ENCODE measurements around the gene LKAAEAR1.

LKAAEAR1 gene

DNA sequence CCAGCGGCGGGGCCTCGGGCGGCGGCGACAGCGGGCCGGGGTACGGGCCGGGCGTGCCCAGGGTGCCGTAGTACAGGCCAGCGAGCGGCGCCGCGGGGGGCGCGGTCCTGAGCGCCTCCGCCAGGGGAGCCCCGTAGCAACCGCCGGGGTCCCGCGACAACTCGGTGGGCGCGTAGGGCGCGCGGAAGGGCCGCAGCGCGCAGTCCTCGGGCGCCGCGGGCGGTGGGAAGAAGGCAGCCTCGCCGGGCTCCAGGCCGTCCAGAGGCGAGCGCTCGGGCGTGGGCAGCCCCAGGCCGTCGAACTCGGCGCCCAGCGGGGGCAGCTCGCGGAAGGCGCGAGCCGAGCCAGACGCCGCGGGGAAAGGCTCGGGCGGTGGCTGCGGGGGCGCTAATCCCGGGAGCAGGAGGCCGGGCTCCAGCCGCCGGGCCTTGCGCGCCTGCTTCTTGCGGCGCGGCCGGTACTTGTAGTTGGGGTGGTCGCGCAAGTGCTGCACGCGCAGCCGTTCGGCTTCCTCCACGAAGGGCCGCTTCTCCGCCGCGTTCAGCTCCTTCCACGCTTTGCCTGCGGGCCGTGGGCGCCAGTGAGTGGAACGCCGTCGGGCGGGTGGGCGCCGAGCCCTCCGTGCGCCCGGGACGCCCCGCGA, 35.7 kb downstream of the LKAAEAR1 start:
- DNase-seq: no peak

DNA sequence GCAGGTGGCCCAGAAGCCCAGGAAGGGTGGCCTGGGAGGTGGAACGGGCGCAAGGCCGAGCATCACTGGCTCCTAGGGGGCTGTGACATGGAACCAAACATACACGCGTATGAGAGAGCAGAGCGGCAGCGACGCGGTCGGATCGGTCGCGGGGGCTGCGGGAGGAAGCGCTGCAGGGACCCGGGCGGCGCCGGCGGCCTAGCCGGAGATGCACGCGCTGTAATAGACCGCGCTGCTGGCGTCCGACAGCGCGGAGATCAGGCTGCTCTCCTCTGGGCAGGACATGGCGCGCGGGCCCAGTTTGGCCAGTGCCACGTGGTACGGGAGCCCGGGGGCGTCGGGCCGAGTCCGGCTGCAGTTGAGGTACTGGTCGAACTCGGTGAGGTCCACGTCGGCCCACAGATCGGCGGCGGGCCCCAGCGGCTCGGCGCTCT, 36.2 kb downstream of the LKAAEAR1 start:
- no peak for DNase-seq

DNA sequence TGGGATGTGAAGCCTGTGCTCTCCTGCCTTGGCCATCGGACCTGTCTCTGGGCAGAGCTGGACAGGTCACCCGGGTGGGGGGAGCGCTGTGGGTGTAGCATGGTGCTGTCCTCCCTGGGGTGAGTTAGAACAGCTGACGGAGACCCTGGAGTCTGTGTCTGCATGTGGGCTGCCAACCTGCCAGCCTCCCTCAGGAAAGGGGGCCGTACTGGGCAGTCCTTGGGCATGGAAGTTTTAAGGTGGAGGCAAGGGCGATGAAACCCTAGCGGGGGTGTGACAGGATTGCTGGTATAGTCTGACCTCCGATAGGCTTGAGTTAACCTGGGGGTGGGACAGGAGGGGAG, 37.2 kb downstream of the LKAAEAR1 start:
- no peak for DNase-seq

DNA sequence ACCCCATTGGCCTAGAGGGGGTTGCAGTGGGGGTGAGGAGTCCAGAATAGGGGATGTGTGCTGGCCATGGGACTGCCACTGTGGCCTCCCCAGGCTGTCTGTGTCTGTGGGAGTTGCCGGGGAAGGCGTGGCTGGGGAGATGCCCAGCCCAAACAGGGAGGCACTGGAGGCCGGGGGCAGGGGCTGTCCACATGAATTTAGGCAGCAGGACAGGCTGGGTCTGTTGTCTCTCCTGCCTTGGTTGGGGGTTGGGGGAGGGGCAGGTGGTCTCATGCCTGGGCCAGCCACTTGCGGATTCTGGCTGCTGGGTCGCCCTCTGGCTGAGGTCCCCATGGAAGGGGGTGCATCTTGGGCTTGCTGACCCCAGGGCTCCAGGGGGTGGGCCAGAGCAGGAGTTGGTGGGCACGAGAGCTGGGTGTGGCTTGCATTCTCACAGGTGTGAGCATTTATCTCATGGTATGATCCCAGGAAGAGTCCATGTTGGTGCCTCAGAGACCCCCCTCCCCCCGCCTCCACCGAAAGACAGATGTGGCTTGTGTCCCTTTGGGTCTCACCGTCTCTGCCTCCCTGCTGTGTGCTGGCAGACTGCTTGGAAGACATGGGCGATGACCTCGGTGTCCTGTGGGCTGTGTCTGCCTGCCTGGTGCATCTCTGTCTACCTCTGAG, 38.7 kb downstream of the LKAAEAR1 start:
- no peak for DNase-seq

DNA sequence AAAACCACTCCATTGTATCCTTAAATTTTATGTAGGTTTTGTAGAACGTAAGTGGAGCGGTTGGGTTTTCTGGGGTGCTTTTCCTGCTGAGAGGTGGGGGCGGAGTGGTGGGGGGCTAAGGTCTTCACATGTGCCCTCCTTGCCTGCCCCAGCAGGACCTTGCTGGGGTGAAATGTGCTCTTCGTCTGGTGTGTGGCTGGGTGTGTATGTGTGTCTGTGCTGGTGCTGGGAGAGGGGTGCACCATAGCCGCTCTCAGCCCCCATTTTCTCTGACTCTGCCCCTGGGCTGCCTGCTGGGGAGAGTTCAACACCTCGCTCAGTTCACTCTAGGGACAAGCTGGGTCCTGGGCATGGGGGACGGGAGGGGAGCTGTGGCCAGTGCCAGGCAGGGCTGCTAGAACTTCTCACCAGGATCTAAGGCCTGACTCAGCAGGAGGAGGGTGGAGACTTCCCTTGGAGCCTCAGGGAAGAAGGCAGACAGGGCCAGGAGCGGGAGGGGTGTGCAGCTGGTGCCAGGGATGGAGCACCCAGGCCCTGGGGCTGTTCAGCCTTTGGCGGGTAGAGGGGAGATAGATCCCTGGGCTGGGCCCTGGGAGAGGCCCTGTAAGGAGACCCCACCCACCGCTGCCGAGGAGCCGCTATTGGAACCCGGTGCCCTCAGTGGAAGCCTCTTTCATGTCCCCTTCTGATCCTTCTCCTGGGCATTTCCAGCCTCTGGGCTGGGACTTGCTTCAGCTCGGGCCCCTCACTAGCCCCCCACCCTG, 39.5 kb downstream of the LKAAEAR1 start:
- DNase-seq: no peak

DNA sequence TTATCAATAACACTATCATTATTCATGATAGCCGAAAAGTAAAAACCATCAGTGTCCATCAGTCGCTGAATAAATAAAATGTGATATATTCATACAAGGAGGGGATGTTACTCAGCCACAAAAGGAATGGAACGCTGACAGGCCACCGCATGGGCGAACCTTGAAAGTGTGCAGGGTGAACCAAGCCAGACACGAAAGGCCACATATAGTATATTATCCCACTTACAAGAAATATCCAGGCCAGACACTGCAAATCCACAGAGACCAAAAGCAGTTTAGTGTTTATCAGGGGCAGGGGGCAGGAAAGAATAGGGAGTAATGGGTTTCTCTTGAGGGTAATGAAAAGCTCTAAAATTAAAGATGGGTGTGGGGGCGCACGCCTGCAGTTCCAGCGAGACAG, 40.4 kb downstream of the LKAAEAR1 start:
- no peak for DNase-seq

DNA sequence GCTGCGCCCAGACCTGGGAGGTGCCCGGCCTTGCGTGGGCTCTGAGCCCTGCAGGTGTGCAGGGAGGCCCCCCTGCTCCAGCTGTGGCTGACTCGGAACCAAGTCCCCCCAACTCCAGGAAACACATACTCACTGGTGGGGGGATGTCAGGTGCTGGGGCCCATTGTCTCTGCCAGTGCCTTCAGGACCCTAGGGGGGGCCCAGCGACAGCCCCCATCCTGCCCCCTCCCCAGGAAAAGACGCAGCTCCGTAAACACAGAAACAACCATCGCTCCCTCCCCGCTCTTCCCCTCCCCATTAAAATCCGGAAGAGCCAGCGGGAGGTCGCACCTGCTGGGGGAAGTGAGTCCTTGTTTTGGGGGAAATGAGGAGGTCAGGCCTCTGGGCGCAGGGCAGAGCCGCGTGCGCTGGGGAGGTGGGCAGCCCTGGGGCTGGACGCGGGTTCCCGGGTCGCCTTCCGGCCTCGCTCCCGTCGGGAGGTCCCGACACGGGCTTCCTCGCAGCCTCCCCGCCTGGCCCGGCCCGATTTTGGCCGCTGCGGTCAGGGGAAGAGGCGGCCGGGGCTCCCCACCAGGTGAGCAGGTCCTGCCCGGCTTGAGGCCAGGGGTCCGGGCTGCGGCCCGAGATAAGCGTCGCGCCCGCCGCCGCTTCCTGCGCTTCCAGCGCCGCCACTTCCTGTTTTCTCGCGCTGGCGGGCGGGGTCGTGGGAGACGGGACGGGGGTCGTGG, 42.0 kb downstream of the LKAAEAR1 start:
- DNase-seq: peak; percentile 37

DNA sequence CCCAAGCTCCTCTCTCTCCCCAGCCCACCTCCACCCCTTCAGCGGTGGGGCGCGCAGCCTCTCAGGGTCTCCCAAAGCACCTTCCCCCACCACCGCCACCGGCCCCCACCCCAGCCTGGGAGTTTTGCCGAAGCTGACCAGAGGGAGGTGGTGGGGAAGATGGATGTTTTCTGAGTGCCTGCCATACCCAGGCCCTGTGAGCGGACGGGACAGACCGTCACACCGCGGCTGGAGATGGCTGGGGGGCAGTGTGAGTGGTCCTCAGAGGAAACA, 42.5 kb downstream of the LKAAEAR1 start:
- DNase-seq: no peak

DNA sequence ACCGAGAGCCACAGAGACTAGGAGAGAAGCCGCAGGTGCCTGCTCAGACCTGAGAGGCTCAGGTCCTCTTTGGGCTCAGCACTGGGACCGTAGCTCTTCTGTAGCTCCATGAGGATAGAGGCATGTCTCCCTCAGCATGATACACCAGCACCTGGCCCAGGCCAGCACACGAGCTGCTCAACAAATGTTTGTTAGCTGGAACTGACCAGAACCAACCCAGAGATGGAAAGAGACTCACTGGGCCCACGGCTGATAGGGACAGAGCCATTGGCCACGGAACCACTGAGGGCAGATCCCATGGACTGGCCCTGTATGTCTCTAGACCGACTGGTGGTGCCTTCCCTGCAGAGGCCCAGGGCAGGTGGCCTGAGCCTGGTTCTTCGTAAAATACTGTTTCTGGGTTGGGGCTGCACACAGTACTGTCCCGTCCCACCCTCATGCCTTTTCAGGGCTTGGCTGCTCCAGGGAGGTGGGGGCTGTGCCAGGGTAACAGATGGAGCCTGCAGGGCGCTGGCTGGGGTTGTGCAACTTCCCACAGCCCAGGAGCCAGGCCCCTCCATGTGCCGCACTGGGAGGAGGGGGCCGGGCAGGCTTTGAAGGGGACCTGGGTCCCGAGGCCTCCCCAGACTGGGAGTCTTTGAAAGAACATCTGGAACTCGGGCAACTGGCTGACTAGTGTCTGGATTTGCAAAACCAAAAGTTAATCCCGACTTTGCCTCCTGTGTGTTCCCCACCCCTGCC, 43.0 kb downstream of the LKAAEAR1 start:
- no peak for DNase-seq

DNA sequence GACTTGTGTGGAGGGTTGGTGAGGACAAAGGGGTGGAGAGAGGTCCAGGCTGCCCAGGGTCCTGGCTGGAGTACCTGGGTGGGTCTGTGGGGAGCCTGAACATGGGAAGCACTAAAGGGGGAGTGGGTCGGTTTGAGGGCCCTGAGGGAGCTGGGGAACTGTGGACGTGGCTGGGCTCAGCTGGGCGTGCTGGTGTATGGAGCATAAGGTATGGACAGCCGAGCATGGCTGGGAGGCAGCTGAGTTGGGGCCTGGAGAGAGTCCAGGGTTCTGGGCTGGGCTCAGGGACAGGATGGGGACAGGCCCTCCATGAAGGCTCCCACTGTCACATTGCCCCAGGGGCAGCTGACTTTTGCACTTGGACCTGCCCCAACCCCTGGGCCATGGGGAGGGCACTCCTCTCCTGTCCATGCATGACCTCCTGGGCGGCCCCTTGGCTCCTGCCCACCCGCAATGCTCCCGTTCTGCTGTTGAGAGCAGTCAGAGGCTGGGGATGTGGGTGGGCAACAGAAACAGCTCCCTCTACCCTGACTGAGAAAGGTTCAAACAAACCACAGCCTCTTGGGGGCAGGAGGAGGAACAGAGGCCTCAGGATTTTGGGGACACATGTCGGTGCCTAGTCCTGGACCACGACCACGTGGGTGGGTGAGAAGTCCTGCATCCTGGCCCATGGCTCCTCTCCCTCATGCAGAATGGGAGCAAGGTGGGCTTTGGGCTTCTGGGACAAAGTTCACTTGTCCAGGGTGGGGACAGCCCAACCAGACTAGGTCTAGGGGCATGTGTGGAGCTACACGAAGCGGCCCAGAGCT, 43.8 kb downstream of the LKAAEAR1 start:
- DNase-seq: no peak

DNA sequence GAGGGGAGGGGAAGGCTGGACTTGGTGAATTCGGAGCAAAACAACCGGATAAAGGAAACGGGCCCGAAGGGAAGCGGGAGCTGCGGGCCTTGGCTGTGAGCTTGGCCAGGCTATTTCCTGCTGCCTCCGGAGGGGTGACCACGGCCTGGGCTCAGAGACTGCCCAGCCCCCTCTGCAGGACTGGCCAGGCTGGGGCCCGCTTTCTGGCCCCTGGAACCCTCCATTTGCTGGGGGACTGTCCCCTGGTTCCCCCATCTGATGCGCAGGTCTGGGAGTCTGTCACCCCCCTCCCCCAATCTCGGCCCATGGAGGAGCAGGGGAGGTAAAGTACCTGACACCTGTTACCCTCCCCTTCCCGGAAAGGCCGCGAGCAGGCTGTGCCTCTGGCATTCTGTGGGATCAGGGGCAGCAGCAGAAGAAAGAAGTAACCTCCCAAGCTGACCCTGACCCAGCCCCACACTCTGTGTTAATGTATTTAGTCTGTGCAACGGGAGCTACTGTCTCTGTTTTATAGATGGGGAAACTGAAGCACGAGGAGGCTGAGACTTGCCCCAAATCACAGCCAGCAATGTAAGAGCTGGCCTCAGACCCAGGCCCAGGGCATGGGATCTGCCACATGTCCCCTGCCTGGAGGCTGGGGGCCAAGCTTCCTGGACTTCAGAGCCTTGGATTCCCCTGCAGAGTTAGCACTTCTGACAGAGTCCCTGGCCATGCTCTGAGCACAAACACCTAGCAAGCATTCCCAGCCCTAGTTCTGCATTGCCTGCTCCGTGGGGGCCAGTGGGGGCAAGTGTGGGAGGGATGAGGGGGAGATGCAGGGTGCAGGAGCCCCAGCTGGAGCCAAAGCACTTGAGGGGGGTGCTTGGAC, 44.7 kb downstream of the LKAAEAR1 start:
- DNase-seq: no peak

DNA sequence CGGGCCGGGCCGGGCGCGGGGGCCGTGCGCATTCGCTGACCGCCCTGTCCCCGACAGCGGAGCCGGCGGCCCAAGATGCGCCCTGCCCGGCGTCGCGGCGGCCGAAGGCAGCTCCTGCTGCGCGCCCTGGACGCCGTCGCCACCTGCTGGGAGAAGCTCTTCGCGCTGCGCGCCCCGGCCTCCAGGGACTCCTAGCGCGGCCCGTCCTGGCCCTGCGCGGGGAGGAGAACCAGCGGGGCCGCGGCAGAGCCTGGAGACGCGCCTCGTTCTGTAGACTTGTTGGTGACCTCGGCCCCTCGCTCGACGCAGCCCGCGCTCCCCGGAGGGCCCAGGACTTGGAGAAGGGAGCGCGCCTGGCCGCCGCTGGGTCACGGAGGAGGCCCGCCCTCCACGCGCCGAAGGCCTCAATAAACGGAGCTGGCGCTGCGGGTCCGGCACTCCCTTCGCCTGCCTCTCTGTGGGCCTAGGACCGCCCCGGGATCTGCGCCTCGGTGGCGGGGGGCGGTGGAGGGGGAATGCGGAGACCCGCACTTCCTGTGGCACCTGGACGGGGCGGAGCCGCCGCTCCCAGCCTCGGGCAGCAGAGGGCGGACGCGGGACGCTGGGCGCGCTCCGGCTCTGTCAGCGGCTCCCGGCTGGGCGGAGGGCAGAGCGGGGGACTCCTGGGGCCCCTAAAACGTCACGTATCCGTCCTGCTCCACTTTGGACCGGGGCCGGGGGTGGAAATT, 45.5 kb downstream of the LKAAEAR1 start:
- peak; percentile 82 for DNase-seq

DNA sequence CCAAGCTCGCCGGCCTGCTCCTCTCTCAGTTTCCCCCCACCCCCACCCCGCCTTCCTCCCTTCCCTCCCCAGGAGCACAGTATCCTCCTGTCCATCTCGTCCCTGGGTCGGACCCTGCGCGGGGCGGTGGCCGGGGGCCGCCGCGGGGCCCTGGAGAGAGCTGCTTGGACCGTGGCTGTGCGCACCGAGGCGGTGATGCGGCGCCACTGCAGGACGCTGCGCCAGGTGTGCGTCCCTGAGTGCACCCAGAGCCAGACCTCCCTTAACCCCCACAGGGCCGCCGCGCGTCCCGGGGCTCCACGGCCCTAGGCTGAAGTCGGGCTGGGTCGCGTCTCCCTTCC, 46.0 kb downstream of the LKAAEAR1 start:
- no peak for DNase-seq

DNA sequence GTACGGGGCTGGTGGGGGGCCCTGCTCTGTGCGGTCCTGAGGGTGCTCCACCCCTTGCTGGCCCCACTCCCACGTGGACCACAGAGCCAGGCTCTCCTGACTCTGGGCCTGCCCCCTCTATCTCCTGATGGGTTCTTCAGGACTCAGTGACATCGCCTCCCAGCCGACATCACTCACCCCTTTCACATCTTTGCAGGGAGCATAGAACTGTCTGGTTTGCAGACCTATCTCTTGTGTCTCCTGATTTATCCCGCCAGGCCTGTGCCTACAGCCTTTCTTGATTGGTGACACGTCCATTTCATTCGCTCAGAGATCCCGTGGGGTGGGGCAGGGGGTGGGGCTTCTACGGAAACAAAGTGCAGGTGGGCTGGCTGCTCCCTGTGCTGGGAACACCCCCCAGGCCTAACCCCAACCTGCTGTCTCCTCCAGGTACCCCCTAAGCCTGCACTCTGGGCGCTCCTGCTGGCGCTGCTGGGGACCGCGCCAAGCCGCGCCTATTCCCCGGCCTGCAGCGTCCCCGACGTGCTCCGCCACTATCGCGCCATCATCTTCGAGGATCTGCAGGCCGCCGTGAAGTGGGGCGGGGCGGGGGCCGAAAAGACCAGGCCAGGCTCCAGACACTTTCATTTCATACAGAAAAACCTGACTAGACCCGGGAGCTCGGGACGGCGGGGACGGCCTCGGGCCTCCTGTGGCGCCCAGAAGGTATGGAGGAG, 46.5 kb downstream of the LKAAEAR1 start:
- peak; percentile 41 for DNase-seq

DNA sequence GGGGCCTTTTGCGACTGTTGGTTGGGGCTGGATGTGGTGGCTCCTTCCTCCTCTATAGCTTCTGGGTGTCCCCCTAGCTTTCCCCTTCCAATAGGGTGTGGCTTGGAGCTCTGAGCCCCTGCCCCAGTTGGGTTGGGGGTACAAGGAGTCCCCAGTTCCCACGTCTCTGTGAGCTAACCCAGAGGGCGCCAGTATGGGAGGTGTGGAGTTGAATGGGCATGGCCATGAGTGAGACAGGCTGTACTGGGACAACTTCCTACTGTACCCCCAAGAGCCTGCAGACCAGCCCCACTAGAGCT, 47.0 kb downstream of the LKAAEAR1 start:
- DNase-seq: no peak

DNA sequence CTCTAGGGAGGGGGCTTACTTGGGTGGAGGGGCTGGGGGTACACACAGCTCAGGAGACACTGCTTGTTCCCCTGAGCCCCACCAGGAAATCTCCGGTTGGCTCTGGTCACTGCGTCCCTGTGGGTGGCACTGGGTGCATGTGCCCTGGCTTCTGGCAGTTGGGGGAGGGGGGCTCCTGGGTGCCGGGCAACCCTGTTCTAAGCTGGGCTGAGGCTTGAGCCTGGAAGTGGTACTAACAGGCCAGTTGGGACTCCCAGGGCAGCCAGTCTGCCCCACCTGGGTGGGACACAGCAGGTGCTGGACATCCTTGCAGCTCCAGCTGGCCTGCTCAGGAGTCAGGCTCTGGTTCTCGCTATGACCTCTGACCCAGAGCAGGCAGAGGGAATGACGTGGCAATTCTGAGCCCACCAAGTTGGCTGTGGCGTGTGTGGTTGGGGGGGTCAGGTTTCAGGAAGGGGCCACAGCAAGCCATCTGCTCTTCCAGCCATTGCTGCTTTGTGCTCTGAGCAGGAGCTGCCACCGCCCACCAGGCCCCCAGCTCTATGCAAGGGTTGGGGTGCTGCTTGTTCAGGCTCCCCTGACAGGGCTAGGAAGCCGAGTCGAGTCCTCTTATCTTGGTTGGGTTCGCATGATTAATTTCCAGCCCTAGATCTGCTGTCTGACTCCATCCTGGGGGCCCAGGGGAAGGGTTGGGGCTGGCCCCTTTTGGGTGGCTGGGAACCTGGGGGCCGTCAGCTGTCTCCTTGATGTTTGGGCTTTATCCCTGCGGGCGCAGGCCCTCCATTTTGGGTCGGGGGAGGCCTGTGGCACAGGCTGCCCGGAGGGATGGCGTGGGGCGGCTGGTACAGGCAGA, 47.6 kb downstream of the LKAAEAR1 start:
- no peak for DNase-seq

DNA sequence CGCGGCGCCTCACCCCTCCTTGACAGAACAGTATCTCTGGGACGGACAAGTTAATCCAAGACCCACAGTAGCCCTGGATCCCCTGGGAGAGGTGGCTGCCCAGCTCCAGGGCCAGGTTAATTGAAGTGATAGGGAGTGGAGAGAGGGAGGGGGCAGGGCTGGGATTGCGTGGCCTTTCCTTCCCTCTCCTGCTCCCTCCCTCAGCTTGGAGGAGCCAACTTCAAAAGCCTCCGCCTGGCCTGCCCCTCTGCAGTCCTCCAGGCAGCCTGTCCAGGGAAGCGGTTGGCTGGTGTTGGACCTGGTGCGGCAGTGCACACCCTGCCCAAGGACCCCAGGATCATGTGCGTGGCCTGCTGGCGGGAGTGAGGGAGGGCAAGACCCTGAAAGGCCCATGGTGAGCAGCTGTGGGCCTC, 48.3 kb downstream of the LKAAEAR1 start, which contains the start of gene C20orf204:
Gene C20orf204, plus strand, starts transcription at position 250 of the 413 bp plus-strand sequence. Its CDS starts 142 bp downstream, at position 392.
- no peak for DNase-seq

DNA sequence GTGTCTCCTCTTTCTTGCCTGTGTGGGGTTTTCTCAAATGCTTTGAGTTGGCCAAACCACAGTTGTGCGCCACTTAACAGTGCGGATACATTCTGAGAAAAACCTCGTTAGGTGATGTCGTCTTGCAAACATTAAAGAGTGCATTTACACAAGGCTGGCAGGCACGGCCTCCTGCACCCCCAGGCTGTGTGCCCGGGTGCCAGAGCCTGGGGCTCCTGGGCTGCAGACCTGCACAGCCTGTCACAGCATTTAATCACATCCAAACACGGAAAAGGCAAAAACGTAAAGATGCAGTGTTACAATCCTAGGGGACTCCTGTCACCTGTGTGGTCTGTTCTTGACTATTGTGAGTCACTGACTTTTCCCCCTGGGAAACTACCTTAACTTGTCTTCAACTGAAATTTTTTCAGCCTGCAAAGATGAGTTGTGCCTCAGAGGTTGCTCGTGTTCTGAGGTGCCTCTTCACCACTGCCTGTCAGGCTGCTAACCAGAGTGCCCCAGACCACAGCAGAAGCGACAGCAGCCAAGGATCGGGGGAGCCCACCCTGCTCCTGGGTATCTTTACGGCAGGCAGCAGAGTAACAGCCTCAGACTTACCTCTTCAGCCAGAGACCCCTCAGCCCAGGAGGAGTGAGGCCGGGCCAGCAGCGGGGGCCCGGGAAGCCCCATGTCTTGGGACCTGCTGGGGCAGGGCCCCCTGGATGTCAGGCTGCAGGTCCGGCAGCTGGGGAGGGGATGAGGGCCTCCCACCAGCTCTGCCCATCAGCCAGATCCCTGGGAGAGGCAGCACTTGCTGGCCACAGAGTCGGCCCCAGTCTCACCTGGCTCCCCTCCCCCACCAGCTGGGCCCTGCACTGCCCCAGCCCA, 48.9 kb downstream of the LKAAEAR1 start:
- DNase-seq: no peak

All from hematopoietic multipotent progenitor cell treated with erythropoietin and hydrocortisone succinate and interleukin-3 and kit ligand, for 6 days (in vitro differentiated cells).